ENCODE data around the gene RBM20. TPM values are rescaled to one million over a fixed set of nuclear protein-coding genes. Genes with fewer than 3 reads are reported as not detected.

RBM20 gene
- total RNA-seq, 1 experiment from 2014 or later, result 0.11 TPM

DNA sequence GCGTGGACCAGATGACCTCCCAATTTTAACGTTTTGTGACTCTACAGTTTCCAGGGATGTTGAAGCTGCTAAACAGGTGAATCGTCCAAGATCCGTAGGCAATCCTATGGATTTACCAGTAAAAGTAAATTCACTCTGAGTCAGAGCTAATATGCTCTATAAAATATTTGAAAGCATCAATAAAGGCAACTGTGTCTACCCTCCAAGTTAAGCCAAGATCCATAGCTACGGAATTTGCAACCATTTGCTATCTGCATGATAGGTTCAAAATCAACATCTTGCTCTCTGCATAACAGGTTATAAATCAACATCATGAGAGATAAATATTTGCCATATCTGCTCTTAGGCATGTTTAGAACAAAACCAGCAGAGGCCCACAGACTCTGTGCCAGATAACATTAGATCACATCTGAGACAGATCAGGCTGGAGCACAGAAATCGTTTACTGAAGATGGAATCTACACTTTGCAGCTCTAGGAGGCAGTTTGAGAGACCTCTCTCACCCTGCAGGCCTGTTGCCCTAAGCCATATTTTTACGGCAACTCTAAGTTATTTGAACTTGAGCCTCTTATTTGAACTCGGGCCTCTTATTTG is 146.9 kb downstream of the RBM20 start:
- no peaks in the 10 kb centered on the region for H3K79me2 ChIP-seq (ENCODE audit: low read depth)
- no peaks in the 10 kb centered on the region for H3K4me1 ChIP-seq (replicated peaks; ENCODE audit: insufficient read depth)
- no peaks in the 10 kb centered on the region for H3F3A ChIP-seq (ENCODE audit: insufficient read depth, low read depth)
- H3K4me2 ChIP-seq, result no peak overlapping the region
- DNase-seq, result no peak
- POLR2A ChIA-PET (ENCODE audit: unreplicated experiment), result no interaction called here
- no peaks in the 10 kb centered on the region for H3K27me3 ChIP-seq (ENCODE audit: insufficient read depth, low read depth)
- no peaks in the 10 kb centered on the region for H3K9me2 ChIP-seq (ENCODE audit: insufficient read depth)
- no peak overlapping the region for H2AFZ ChIP-seq
- no TSS peak for BruUV-seq (replicated peaks)
- no peaks in the 10 kb centered on the region for H3K36me3 ChIP-seq (ENCODE audit: low read depth)
- CTCF ChIA-PET, result no interaction called here
- H3K4me3 ChIP-seq, result no peak overlapping the region
- intact Hi-C loops (cut with micrococcal nuclease; ENCODE audit: unreplicated experiment), result no loop called here
- TF ChIP-seq, protein P1, sequence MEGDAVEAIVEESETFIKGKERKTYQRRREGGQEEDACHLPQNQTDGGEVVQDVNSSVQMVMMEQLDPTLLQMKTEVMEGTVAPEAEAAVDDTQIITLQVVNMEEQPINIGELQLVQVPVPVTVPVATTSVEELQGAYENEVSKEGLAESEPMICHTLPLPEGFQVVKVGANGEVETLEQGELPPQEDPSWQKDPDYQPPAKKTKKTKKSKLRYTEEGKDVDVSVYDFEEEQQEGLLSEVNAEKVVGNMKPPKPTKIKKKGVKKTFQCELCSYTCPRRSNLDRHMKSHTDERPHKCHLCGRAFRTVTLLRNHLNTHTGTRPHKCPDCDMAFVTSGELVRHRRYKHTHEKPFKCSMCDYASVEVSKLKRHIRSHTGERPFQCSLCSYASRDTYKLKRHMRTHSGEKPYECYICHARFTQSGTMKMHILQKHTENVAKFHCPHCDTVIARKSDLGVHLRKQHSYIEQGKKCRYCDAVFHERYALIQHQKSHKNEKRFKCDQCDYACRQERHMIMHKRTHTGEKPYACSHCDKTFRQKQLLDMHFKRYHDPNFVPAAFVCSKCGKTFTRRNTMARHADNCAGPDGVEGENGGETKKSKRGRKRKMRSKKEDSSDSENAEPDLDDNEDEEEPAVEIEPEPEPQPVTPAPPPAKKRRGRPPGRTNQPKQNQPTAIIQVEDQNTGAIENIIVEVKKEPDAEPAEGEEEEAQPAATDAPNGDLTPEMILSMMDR (conservative IDR thresholded peaks at IDR 0.05), result no peak
- no peak for TF ChIP-seq EZH2 (IDR thresholded peaks at IDR 0.05; ENCODE audit: low read depth)
- H3K27ac ChIP-seq, result no peak overlapping the region
- no peaks in the 10 kb centered on the region for H4K20me1 ChIP-seq (ENCODE audit: insufficient read depth)
- no peaks in the 10 kb centered on the region for H3K9me3 ChIP-seq (ENCODE audit: insufficient read depth, low read depth)

DNA sequence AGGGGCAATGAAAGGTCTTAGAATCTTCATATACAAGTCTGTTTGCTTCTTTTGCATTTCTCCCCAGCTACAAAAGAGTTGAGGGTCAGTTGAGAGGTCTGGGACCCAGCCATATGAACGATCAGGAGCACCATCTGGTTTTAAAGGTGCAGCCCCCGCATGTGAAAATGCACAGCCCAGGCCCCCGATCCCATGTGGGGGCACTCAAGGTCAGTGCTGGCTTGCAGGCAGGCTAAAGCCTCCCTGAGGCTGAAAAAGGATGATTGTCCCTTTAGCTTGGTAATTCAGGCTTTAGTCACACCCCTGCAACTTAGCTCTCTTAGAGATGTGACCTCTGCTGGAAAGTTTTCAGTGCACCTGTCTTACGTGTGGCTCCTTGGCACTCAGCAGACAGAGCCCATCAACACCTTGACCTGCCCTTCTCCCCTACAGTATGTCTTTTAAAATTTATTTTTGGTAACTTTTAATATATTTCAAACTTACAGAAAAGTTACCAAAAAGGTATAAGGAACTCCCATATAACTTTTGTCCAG is 147.5 kb downstream of the RBM20 start:
- no peaks in the 10 kb centered on the region for H3K79me2 ChIP-seq (ENCODE audit: low read depth)
- intact Hi-C loops (cut with micrococcal nuclease; ENCODE audit: unreplicated experiment), result no loop called here
- no peak overlapping the region for H3K4me2 ChIP-seq
- no peaks in the 10 kb centered on the region for H3K9me2 ChIP-seq (ENCODE audit: insufficient read depth)
- POLR2A ChIA-PET (ENCODE audit: unreplicated experiment), result no interaction called here
- no peak overlapping the region for H2AFZ ChIP-seq
- H3K27ac ChIP-seq, result no peak overlapping the region
- H3K4me3 ChIP-seq, result no peak overlapping the region
- H3K9me3 ChIP-seq (ENCODE audit: insufficient read depth, low read depth), result no peaks in the 10 kb centered on the region
- no peaks in the 10 kb centered on the region for H4K20me1 ChIP-seq (ENCODE audit: insufficient read depth)
- no peaks in the 10 kb centered on the region for H3K4me1 ChIP-seq (replicated peaks; ENCODE audit: insufficient read depth)
- no TSS peak for BruUV-seq (replicated peaks)
- TF ChIP-seq, protein P1 (conservative IDR thresholded peaks at IDR 0.05), result no peak
- no peak for TF ChIP-seq EZH2 (IDR thresholded peaks at IDR 0.05; ENCODE audit: low read depth)
- H3F3A ChIP-seq (ENCODE audit: insufficient read depth, low read depth), result no peaks in the 10 kb centered on the region
- no peaks in the 10 kb centered on the region for H3K36me3 ChIP-seq (ENCODE audit: low read depth)
- no peak for DNase-seq
- H3K27me3 ChIP-seq (ENCODE audit: insufficient read depth, low read depth), result no peaks in the 10 kb centered on the region
- CTCF ChIA-PET, result no interaction called here

DNA sequence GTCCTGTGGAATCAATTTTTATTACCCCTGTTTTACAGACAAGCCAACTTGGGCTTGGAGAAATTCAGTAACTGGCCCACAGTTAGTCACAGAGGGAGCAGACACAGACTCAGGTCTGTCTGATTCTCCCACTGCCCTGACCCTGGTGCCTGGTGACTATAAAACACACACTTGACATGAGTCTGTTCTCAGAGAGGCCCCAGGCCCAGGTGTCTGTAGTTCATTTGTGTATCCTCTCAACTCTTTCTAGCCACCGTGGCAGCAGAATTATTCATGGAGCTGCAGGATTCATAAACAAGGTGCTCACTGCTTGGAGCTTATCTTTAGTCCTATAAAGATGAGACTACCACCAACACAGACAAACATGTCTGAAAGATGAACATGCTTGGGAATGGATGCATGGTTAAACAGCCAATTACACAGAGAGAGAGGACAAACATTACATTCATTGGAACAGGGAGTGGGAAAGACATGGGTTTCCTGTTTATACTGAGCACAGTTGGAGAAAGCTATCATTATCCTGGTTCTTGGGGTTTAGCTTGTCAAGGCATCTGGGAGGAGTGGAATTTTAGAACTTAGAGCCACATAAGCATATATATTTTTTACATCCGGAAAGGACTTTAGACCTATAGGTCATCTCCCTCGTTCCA is 148.5 kb downstream of the RBM20 start:
- Histone ChIP-seq H3K4me1 (replicated peaks; ENCODE audit: insufficient read depth) (no peaks in the 10 kb centered on the region), H3K4me2 (no peak overlapping the region), H3F3A (ENCODE audit: insufficient read depth, low read depth) (no peaks in the 10 kb centered on the region), H3K9me2 (ENCODE audit: insufficient read depth) (no peaks in the 10 kb centered on the region), H2AFZ (no peak overlapping the region), H3K27me3 (ENCODE audit: insufficient read depth, low read depth) (no peaks in the 10 kb centered on the region), H3K27ac (no peak overlapping the region), H3K79me2 (ENCODE audit: low read depth) (no peaks in the 10 kb centered on the region), H3K9me3 (ENCODE audit: insufficient read depth, low read depth) (no peaks in the 10 kb centered on the region), H3K4me3 (no peak overlapping the region), H3K36me3 (ENCODE audit: low read depth) (no peaks in the 10 kb centered on the region), H4K20me1 (ENCODE audit: insufficient read depth) (no peaks in the 10 kb centered on the region)
- intact Hi-C loops (cut with micrococcal nuclease; ENCODE audit: unreplicated experiment), result no loop called here
- ChIA-PET POLR2A (ENCODE audit: unreplicated experiment) (no interaction called here), CTCF (no interaction called here)
- BruUV-seq (replicated peaks), result no TSS peak
- DNase-seq, result no peak
- TF ChIP-seq EZH2 (IDR thresholded peaks at IDR 0.05; ENCODE audit: low read depth), result no peak
- TF ChIP-seq, protein P1 (conservative IDR thresholded peaks at IDR 0.05), result no peak

All from PC-9 (cell line).